Panc1 (cell line): ENCODE measurements around the gene FYN. TPM values are rescaled to one million over a fixed set of nuclear protein-coding genes. Genes with fewer than 3 reads are reported as not detected.

Experiments used
- ATAC-seq: fragments of 200-7000 bp; cut with Tn5 transposase; 2 replicates; pipeline ENCODE4 v1.9.1; 2020; ENCODE audit warnings: mild to moderate bottlenecking, moderate library complexity
- BruUV-seq: library from RNA; stranded (reverse); fragments of 400-500 nt; replicated peaks from 2 replicates; lab custom pipeline; 2021; lab: Mats Ljungman, UMichigan
- CTCF ChIA-PET: fragments of 300-600 bp; sonication (Branson Sonifier 250); formaldehyde crosslinking; loops from one replicate; lab custom pipeline; 2022; ENCODE audit warnings: antibody characterized with exemption; lab: Charles Lee
- POLR2A ChIA-PET: fragments of 300-600 bp; sonication (Branson Sonifier 250); formaldehyde crosslinking; loops from one replicate; lab custom pipeline; 2022; ENCODE audit warnings: antibody characterized with exemption; lab: Charles Lee
- DNase-seq: peaks from one replicate; pipeline ENCODE4 v3.0.0-alpha.2; 2010; ENCODE audit warnings: low read depth, low spot score
- H3K27ac ChIP-seq: 2 replicates; pipeline ENCODE4 v1.5.1; 2011; ENCODE audit warnings: mild to moderate bottlenecking, low read length, inconsistent platforms
- H3K27me3 ChIP-seq: fragments of 200-500 bp; sonication (Bioruptor generic); 2 replicates; pipeline ENCODE4 v1.6.0; 2014; ENCODE audit warnings: low read length, inconsistent platforms; ENCODE audit not compliant: control insufficient read depth, insufficient read depth
- H3K36me3 ChIP-seq: fragments of 200-500 bp; sonication (Bioruptor generic); 2 replicates; pipeline ENCODE4 v1.5.1; 2014; ENCODE audit warnings: inconsistent platforms, mild to moderate bottlenecking, low read length, moderate library complexity; ENCODE audit not compliant: control insufficient read depth, insufficient read depth
- H3K4me1 ChIP-seq: 2 replicates; pipeline ENCODE4 v1.5.1; 2011; ENCODE audit warnings: inconsistent platforms, mild to moderate bottlenecking, low read length, moderate library complexity; ENCODE audit not compliant: control insufficient read depth, insufficient read depth
- H3K4me3 ChIP-seq, 2 experiments: 2 replicates each; pipeline ENCODE4 v1.5.1; 2011 to 2012; ENCODE audit warnings: low read depth in 2 of 2, low read length in 2 of 2, mild to moderate bottlenecking in 2 of 2, inconsistent platforms in 1 of 2, moderate library complexity in 1 of 2
- H3K9me3 ChIP-seq: fragments of 200-500 bp; sonication (Bioruptor generic); 2 replicates; pipeline ENCODE4 v1.5.1; 2014; ENCODE audit warnings: low read depth, mild to moderate bottlenecking, inconsistent platforms, low read length, moderate library complexity; ENCODE audit not compliant: control insufficient read depth, insufficient read depth
- POLR2AphosphoS5 ChIP-seq: IDR thresholded peaks from 2 replicates; pipeline ENCODE4 v1.6.1; 2012; ENCODE audit warnings: mild to moderate bottlenecking, low read depth, low read length, moderate library complexity
- REST ChIP-seq, 2 experiments: IDR thresholded peaks; 2 replicates each; pipeline ENCODE4 v1.6.1; 2011 to 2012; ENCODE audit warnings: low read depth in 2 of 2, control low read depth in 1 of 2, low read length in 1 of 2, mild to moderate bottlenecking in 1 of 2, moderate library complexity in 1 of 2; ENCODE audit not compliant: insufficient read depth in 1 of 2
- SIN3A ChIP-seq: IDR thresholded peaks from 2 replicates; pipeline ENCODE4 v1.6.1; 2012; ENCODE audit warnings: low read depth, mild to moderate bottlenecking, low read length, moderate library complexity, borderline replicate concordance; ENCODE audit not compliant: insufficient read depth
- TCF7L2 ChIP-seq: IDR thresholded peaks from 2 replicates; pipeline ENCODE4 v1.6.1; 2011; ENCODE audit warnings: mild to moderate bottlenecking, low read depth, low read length, inconsistent platforms
- in situ Hi-C: cut with HindIII; loops from 2 replicates; pipeline ENCODE4 v1.10.0; 2016; ENCODE audit warnings: low sequenced_read_pairs, low pct_unique_long_range_greater_than_20kb
- intact Hi-C: fragments of 100-400 bp; cut with micrococcal nuclease; formaldehyde crosslinking; loops from one replicate; pipeline ENCODE4 v1.10.0; 2022; ENCODE audit not compliant: unreplicated experiment
- total RNA-seq: library from RNA; stranded (reverse); gene quantifications from one replicate; pipeline ENCODE4 v1.2.1, GENCODE V29; 2021; ENCODE audit not compliant: unreplicated experiment
- TF ChIP-seq, protein P1 (sequence below): fragments of 450-650 bp; IDR thresholded peaks from 2 replicates; pipeline ENCODE4 v1.5.1; 2017; ENCODE audit warnings: mild to moderate bottlenecking

Gene FYN
- total RNA-seq, 1 experiment from 2014 or later = 4.2 TPM

GRCh38 chr6:111800259-111800765 lies 72.9 kb downstream of the FYN start:
- TF ChIP-seq SIN3A (no peak), REST (IDR thresholded peaks at IDR 0.05; ENCODE audit: insufficient read depth in 1 of 2, low read depth in 2 of 2, low read length in 1 of 2) (no peak), POLR2AphosphoS5 (no peak), TCF7L2 (no peak)
- TF ChIP-seq, protein P1, sequence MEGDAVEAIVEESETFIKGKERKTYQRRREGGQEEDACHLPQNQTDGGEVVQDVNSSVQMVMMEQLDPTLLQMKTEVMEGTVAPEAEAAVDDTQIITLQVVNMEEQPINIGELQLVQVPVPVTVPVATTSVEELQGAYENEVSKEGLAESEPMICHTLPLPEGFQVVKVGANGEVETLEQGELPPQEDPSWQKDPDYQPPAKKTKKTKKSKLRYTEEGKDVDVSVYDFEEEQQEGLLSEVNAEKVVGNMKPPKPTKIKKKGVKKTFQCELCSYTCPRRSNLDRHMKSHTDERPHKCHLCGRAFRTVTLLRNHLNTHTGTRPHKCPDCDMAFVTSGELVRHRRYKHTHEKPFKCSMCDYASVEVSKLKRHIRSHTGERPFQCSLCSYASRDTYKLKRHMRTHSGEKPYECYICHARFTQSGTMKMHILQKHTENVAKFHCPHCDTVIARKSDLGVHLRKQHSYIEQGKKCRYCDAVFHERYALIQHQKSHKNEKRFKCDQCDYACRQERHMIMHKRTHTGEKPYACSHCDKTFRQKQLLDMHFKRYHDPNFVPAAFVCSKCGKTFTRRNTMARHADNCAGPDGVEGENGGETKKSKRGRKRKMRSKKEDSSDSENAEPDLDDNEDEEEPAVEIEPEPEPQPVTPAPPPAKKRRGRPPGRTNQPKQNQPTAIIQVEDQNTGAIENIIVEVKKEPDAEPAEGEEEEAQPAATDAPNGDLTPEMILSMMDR = no peak
- CTCF ChIA-PET = no interaction called here
- Histone ChIP-seq H3K27me3 (peaks cover 11% of the 10 kb centered on the region; the same call in 1 of the 2 replicates), H3K9me3 (no peaks in the 10 kb centered on the region), H3K4me1 (no peaks in the 10 kb centered on the region), H3K36me3 (no peaks in the 10 kb centered on the region), H3K4me3 (no peak overlapping the region), H3K27ac (no peak overlapping the region)
- ATAC-seq (no peak), DNase-seq (no peak)
- intact Hi-C loops = no loop called here
- in situ Hi-C loops = no loop called here
- BruUV-seq = no TSS peak
- POLR2A ChIA-PET = interaction anchor here (0.5 to 0.6 kb wide), 2 partner anchors 81 to 318 kb away, joined by 6 to 7 read pairs; partner anchors contain the start of gene REV3L

DNA sequence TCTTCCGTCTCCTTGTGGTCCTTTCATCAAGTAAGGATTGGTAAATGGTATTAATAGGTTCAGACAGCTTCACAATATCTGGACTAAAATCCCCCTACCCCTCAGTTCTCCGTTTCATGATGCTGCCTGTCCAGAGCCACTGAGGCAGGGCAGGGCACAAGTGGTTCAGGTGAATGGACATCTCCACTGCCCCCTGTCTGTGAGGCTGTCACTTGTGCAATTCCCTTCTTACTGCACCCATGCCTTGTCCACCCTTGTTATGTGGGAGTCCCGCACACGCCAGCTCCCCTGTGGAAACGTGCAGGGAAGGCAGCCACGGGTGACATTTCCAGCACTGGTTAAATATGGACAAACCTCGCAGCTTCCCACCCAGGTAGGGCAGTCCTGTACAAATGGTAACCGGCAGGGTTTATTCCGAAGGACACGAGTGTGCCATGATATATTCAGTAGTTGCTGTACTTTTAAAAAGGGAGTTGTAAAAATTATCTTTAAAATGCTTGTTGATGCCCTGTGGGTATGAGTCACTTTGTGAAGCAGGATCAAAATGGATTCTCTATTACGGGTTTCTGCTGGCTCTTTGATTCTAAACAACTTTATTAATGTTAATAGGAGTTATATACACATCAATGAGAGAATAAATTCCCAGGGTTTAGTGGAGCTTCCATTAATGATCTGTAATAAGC lies 73.5 kb downstream of the FYN start:
- no peak for TF ChIP-seq SIN3A
- TF ChIP-seq, protein P1 = peak; percentile 43
- Histone ChIP-seq H3K27ac (no peak overlapping the region), H3K4me3 (no peak overlapping the region), H3K9me3 (no peaks in the 10 kb centered on the region), H3K36me3 (no peaks in the 10 kb centered on the region), H3K4me1 (no peaks in the 10 kb centered on the region), H3K27me3 (peaks cover 11% of the 10 kb centered on the region; the same call in 1 of the 2 replicates)
- ChIA-PET POLR2A (interaction anchor here (0.5 to 0.6 kb wide), 3 partner anchors 81 to 317 kb away, joined by 6 to 11 read pairs (median 7); partner anchors contain the start of gene REV3L), CTCF (no interaction called here)
- intact Hi-C loops (no loop called here), in situ Hi-C loops (no loop called here)
- peak; percentile 59 for ATAC-seq
- BruUV-seq = no TSS peak
- no peak for DNase-seq
